ENCODE results near the gene HIVEP1.

- no peak for TF ChIP-seq CTCF (IDR thresholded peaks at IDR 0.05; ENCODE audit: low read depth, low read length)
- no peak for TF ChIP-seq EZH2phosphoT487 (IDR thresholded peaks at IDR 0.05; ENCODE audit: low read depth)
Observed at GRCh38 chr6:12165297-12165696, 153.2 kb downstream of the HIVEP1 start.
